ENCODE results near the gene AGMO. TPM values are rescaled to one million over a fixed set of nuclear protein-coding genes. Genes with fewer than 3 reads are reported as not detected.

The AGMO gene
- total RNA-seq, 2 donors from 2014 or later: 0.48 TPM; not detected in 1

DNA sequence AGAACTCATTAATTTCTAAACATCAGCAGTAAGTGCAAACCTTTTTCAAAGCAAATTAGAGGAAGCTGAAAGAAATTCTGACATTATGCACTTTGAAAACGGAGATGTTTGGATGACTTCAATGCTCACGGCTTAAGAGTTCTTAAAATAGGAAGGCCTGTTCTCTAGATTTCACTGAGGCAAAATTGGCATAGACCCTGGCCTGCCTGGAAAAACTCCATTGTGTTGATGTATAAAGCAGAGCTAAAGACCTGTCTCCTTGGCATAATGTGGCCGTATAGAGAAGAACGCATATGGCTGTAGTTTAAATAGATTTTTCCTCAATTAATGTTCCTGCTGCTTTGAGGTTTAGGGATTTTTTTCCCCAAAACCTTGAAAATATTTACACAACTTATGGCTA, 24.5 kb upstream of the AGMO start:
- no peaks in the 10 kb centered on the region for H3K27me3 ChIP-seq

GRCh38 chr7:15584575-15584974, 22.8 kb upstream of the AGMO start:
- no peak for TF ChIP-seq CTCF (IDR thresholded peaks at IDR 0.05)

More for the DNA sequence above, 24.5 kb upstream of the AGMO start:
- Histone ChIP-seq H3K9me3 (peaks cover 0 to 11% of the 10 kb centered on the region in 2 donors), H3K4me1 (peaks cover 0 to 3% of the 10 kb centered on the region in 2 donors), H3K36me3 (no peaks in the 10 kb centered on the region), H3K4me3 (no peak overlapping the region), H3K27ac (no peak overlapping the region)
- no peak for DNase-seq (ENCODE audit: low spot score)
- TF ChIP-seq CTCF (IDR thresholded peaks at IDR 0.05): no peak

GRCh38 chr7:15582773-15583172, 21.0 kb upstream of the AGMO start:
- TF ChIP-seq CTCF (IDR thresholded peaks at IDR 0.05): no peak
- peaks cover 0 to 9% of the 10 kb centered on the region in 2 donors for H3K4me1 ChIP-seq
- DNase-seq (ENCODE audit: low spot score): no peak
- H3K27me3 ChIP-seq: no peaks in the 10 kb centered on the region
- H3K27ac ChIP-seq: no peak overlapping the region
- H3K36me3 ChIP-seq: no peaks in the 10 kb centered on the region
- H3K4me3 ChIP-seq: no peak overlapping the region
- peaks cover 0 to 11% of the 10 kb centered on the region in 2 donors for H3K9me3 ChIP-seq

More at GRCh38 chr7:15584575-15584974, 22.8 kb upstream of the AGMO start:
- H3K27me3 ChIP-seq: no peaks in the 10 kb centered on the region
- peaks cover 0 to 9% of the 10 kb centered on the region in 2 donors for H3K4me1 ChIP-seq
- no peak overlapping the region for H3K27ac ChIP-seq
- H3K36me3 ChIP-seq: no peaks in the 10 kb centered on the region
- DNase-seq (ENCODE audit: low spot score): no peak
- H3K9me3 ChIP-seq: peaks cover 0 to 11% of the 10 kb centered on the region in 2 donors
- no peak overlapping the region for H3K4me3 ChIP-seq

DNA sequence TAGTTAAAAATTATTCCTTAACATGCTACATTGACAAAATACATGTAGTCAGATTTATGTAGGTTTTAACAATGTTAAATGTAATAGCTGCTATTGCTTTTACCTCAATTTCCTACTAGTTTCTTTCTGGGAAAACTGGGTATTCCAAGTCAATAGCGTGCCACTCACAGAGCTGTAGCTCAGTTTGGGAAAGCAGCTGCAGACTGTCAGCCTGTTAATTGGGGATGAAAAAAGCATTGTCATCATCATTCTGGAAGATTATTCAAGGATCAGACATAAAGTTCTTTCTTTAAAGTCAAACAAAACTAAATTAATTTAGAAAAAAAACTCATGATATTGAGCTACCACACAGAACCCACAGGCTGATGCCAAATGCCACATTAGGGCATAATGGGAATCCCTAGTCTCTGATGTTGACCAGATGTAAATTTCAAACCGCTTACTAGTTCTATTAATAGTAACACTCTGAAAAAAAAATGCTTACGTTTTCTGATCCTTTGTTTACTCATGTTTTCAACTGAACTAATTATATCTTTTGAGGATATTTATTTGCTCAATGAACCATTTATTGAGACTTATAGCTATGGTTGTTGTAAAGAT, 19.6 kb upstream of the AGMO start:
- Histone ChIP-seq H3K4me3 (no peak overlapping the region), H3K27me3 (no peaks in the 10 kb centered on the region), H3K9me3 (peaks cover 0 to 11% of the 10 kb centered on the region in 2 donors), H3K36me3 (no peaks in the 10 kb centered on the region), H3K4me1 (peaks cover 0 to 9% of the 10 kb centered on the region in 2 donors), H3K27ac (peak overlapping the region in 1 of 2 donors; percentile 6)
- no peak for TF ChIP-seq CTCF (IDR thresholded peaks at IDR 0.05)
- DNase-seq (ENCODE audit: low spot score): no peak

DNA sequence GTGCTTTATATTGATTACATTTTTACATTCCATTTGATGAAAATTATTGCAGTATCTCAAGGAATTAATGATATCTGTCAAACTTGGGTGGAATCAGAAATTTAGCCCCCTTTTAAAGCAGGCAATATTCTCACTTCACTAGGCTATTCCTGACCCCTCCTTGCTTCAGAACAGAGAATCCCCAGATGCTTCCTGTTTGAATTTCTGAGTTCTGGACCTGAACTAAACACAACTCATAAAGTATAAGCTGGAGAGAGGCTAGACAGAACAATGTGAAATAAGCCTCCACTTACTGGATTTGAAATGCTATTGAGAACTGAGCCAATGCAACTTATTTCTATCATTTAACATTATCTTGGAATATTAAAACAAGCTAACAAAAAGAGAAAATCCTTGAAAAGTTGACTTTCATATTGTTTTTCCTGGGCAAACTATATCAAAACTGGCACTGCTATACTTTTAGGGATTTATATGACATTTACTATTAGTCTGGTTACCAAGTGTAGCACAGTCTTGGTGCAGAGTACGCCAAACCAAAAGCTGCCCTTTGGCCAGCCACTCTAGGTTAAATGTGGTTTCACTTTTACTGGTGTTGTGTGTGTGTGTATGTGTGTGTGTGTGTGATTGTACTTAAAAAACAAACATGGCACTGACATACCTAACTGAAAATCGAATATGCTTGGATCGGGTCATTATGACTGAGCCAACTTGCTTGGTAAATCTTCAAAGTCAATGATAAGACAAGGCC, 19.0 kb upstream of the AGMO start:
- no peak for TF ChIP-seq CTCF (IDR thresholded peaks at IDR 0.05)
- Histone ChIP-seq H3K4me1 (peaks cover 0 to 9% of the 10 kb centered on the region in 2 donors), H3K36me3 (no peaks in the 10 kb centered on the region), H3K27me3 (no peaks in the 10 kb centered on the region), H3K9me3 (peaks cover 0 to 11% of the 10 kb centered on the region in 2 donors), H3K4me3 (no peak overlapping the region), H3K27ac (no peak overlapping the region)
- no peak for DNase-seq (ENCODE audit: low spot score)

All from right atrium auricular region (tissue), 2 donors.